HL-60/S4 treated with phorbol 12-myristate 13-acetate at 8.2 ng/mL for 4 days and 3 days (cell line): Measurements from ENCODE around the gene GTF2E1.

Experiments
- in situ Hi-C: fragments of 300-500 bp; cut with MboI; formaldehyde crosslinking; loops from 2 replicates; pipeline ENCODE4 v1.15.0; 2022; ENCODE audit warnings: low sequenced_read_pairs

The GTF2E1 gene

DNA sequence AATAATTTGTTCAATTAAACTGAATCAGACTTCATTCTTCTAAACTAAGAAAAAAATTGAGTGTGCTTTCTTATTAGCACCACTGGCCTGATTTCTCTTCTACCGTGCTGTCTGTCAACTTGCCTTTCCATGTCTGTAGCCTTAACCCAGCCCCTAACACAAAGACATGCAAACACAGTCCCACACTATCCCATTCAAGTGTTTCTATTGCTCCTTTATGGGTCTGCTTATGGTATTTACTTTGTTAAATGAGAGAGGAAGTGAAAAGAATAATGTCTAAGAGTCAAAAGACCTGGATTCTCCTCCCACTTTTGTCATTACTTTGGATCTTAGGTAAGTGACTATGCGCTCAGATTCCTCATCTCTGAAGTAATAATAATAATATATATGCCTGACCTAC is 55.3 kb downstream of the GTF2E1 start:
- in situ Hi-C loops: loop anchor here (10.0 kb wide), 1 partner anchor 233 kb away; no protein-coding TSS in a partner anchor

- in situ Hi-C loops: loop anchor here (10.0 kb wide), 1 partner anchor 234 kb away; no protein-coding TSS in a partner anchor
These were observed 55.8 kb downstream of the GTF2E1 start for GRCh38 chr3:120798346-120798745.

- in situ Hi-C loops: no loop called here
These were observed 58.1 kb downstream of the GTF2E1 start for GRCh38 chr3:120800625-120801024.

DNA sequence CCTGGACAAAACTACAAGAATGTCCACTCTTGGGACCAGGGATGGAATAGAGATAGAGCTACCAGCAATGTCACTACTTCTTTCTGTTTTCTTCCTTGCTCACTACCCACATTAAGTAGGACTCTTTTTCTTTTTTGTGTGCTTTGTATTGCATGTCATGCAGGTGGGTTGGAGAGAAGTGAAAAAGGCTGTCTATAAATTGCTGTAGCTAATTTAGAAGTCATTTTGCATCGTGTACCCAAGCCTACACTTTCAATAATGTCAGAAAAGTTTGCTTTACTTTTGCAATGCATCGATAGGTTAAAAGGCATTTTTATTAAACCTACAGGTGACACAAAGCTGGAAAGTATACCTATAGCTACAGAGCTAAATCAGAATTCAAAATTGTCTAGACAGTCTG is 58.9 kb downstream of the GTF2E1 start:
- in situ Hi-C loops: no loop called here

GRCh38 chr3:120802916-120803315 is 60.4 kb downstream of the GTF2E1 start:
- in situ Hi-C loops: no loop called here

DNA sequence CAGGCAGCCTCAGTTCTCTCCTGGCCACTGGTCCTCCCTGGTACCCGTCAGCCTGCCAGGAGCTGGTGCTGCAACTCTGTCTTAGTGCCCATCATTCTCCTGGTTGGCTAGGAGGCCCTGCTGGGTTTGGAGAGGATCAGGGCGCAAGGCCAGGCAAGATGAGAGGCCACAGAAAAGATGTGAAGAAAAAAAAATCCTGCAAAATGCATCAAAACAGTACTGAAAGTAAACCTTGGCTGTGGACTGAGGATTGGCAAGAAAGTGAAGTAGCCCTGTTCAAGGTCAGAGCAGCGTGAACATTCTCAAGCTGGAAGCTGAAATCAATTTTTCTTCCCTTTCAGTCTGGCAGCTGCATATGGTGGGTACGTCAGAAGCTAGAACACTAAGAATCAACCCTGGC is 74.2 kb downstream of the GTF2E1 start:
- in situ Hi-C loops: no loop called here

GRCh38 chr3:120820748-120821147 is 78.2 kb downstream of the GTF2E1 start:
- in situ Hi-C loops: no loop called here

DNA sequence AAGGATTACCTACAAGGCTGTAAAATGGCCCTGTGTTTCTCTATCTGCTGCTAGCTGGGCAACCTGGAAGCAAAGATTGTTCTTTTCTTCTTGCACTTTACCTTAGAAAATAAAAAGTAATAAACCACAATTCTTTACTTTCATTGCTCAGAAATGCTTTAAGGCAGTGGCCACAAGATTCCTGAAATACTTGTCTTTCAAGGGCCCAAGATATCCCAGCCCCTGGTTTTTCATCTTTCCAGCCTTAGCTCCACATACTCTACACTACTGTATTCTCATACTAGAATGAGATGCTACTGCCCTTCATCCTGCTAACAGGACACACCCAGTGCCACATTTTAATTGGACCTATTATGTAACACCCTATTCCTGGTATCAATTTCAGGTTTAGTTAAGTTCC is 78.9 kb downstream of the GTF2E1 start:
- in situ Hi-C loops: no loop called here

DNA sequence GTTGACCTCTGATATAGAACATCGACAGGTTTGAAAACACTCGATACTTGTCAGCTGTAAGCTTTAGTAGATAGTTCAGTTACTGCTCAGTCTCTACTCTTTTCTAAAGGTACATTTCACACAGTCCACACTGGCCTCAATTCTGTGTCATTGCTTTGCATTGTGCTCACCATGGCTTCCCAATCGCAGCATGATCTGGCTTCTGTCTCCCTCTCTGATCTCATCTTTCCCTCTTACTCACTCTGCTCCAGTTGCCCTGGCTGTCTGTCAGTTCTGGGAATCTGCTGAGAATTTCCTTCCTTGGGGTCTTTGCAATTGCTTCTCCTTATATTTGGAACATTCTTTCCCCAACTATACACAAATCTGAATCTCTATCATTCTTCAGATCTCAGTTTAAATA is 80.6 kb downstream of the GTF2E1 start:
- in situ Hi-C loops: no loop called here

DNA sequence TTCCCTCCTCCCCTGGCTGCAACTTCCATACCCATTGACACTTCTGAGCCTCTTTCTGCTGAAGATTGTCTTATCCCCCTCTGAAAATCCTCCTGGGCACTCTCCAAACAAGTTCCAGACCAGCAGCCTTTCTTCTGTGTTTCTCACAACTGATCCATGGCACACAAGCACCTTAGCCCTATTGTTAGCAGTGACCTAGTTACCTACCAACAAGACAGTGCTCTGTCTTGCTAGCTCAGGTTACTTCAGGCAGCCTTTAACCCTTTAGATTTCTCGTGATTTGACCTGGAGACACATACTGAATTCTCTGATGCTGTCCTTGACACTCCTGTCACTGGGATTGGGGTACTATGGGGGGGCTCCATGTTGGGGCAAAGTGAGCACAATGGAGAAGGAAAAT is 82.1 kb downstream of the GTF2E1 start:
- in situ Hi-C loops: no loop called here

DNA sequence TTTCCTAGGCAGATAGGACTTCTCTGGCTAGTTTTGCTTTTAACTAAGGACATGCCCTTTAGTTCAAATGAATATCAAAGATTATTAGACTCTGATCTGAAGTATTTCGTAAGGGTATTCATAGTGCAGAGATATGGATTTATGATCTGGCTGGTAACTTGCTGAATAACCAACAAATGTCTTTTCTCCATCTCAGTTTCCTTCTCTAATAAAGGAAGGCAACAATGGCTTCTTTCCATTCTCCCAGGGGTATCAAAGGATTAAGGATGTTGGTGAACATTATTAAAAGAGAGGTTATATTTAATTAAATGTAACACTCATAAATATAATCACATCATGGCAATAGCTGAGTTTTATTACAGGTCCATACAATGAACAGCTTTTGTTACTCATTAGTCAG is 86.3 kb downstream of the GTF2E1 start:
- in situ Hi-C loops: no loop called here

GRCh38 chr3:120831066-120831465 is 88.5 kb downstream of the GTF2E1 start:
- in situ Hi-C loops: no loop called here
